DMS153 (cell line): ENCODE measurements around the gene CPLX3.

ENCODE experiments used
- DNase-seq: peaks from one replicate; lab custom pipeline; 2025; lab: John Stamatoyannopoulos, UW

Gene CPLX3

DNA sequence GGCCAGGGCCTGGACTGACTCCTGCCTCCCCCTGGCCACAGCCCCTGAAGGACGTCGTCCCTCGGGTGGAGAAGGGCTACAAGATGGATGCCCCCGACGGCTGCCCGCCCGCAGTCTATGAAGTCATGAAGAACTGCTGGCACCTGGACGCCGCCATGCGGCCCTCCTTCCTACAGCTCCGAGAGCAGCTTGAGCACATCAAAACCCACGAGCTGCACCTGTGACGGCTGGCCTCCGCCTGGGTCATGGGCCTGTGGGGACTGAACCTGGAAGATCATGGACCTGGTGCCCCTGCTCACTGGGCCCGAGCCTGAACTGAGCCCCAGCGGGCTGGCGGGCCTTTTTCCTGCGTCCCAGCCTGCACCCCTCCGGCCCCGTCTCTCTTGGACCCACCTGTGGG lies 24.1 kb upstream of the CPLX3 start:
- DNase-seq, result no peak

DNA sequence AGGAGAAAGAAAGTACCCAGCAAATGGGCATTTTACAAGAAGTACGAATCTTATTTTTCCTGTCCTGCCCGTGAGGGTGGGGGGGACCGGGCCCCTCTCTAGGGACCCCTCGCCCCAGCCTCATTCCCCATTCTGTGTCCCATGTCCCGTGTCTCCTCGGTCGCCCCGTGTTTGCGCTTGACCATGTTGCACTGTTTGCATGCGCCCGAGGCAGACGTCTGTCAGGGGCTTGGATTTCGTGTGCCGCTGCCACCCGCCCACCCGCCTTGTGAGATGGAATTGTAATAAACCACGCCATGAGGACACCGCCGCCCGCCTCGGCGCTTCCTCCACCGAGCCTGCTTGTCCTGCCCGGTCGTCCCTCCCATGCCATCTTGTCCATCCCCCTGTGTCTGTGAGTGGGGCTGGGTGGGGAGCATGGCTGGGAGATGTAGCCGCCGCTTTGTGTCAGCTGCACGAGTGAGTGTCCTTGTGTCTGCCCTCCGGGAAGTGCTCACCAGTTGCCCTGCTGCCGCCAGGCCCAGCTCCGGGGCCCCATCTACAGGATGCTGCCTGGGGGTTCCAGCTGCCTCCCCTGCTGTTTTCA lies 23.5 kb upstream of the CPLX3 start:
- no peak for DNase-seq

DNA sequence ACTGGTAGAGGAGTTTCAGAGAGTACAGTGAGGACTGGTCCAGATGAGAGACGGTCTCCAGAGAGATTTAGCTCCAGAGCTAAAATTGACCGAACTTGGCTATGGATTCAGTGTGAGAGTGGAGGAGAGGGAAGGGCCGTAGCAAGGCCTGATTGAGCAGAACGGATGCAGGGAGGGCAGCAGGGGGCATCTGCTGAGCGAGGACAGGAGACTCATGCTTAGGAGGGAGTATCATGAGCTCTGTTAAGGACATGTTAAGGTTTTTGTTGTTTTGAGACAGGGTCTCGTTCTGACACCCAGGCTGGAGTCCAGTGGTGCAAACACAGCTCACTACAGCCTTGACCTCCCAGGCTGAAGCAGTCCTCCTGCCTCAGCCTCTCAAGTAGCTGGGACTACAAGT lies 21.5 kb upstream of the CPLX3 start:
- no peak for DNase-seq

DNA sequence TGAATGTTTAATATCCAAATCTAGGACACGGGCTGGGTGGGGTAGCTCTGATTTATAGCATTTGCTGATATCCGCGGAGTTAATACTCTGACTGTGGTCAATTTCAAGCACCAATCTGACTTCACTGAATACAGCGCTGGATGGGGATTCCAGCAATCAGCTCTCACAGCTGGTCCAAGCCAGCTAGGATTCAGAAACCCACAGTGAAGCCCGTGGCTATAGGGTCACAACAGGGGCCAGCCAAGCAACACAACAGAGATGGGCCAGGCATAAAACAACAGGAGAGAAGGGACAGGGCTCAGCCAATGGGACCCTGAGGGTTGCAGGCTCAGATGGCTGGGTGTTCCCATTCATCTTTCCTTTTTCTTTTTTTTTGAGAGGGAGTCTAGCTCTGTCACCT lies 19.1 kb upstream of the CPLX3 start:
- DNase-seq, result no peak

DNA sequence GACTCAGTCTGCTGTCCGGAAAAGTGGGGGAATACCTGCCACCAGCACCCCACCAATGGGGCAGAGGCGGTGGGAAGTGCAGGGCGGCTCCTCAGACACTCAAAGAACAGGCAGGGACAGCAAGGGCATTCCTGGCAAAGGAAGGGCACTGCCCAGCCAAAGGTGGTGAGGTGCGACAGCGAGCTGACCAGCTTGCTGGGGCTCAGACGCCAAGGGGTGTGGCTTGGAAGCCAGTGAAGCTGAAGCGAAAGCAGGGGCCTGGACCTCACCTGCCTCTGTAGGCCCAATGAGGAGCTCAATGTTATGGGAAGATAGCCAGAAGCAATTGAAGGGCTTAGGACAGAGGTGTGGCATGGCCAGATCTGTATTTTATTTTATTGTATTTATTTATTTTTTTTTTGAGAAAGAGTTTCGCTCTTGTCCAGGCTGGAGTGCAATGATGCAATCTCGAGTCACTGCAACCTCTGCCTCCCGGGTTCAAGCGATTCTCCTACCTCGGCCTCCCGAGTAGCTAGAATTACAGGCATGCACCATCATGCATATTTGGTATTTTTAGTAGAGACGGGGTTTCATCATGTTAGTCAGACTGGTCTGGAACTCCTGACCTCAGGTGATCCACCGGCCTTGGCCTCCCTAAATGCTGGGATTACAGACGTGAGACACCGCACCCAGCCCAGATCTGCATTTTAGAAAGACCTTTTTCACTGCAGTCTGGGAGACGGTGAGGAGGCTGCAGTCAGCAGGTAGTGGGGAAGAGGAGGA lies 18.2 kb upstream of the CPLX3 start:
- DNase-seq, result no peak

DNA sequence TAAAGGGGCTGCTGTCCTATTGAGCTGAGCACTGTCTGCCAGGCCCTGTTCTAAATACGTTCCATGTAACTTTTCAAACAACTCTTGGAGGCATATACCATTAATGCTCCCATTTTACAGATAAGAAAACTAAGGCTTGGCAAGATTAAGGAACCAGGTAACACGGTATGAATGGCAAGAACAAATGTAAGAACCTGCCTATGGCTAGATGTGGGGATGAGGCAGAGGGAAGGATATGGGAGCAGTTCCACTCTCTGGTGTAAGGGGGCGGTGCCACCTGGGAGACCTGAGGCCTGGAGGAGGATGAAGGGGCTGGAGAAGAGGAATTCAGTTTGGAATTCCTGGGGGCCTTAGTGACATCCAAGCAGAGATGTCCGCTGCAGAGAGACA lies 17.6 kb upstream of the CPLX3 start:
- no peak for DNase-seq

DNA sequence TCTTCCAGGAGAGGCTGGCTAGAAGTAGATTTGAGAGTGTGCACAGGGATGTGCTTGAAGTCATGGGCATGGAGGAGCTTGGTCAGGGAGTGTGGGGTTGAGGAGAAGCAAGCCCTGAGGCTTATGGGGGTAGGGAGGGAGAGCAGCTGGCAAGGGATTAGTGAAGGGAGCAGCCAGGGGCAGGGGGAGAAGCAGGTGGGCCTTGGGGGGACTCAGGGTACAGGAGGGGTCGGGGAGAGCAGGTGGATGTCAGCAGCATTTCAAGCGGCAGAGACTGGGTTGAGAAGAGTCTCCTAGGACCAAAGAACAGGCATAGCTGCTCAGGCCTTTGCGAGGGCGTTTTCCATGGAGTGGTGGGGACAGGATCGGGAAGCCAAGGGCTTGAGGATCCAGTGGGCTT lies 17.2 kb upstream of the CPLX3 start:
- DNase-seq, result no peak

DNA sequence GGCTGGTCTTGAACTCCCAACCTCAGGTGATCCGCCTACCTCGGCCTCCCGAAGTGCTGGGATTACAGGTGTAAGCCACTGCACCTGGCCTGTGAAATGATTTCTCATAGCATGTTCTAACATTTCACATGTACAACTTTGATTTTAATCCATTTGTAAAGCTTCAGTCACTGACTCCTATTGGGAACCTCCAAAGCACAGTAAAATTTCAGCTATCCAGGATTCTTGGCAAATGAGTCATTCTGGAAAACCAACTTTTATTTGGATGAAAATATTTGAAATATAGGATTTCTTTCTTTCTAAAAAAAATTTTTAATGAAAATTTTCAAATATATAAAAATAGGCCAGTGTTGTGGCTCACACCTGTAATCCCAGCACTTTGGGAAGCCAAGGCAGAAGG lies 16.5 kb upstream of the CPLX3 start:
- DNase-seq, result no peak

DNA sequence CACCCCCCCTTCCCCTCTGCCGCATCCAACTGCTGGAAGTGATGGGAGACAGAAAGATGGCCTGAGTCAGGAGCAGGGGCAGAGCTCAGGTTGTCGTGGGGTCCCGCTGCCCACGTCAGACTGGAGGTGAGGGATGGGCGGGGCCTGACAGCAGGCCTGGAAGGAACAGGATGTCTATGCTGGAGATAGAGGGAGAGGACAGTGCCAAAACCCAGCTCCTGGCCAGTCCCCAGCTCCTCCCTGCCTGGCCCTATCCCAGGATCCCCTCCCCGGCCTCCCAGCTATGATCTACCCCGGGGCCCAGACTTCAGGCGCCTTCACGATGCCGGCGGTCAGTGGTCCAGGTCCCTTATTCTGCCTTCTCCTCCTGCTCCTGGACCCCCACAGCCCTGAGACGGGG lies 13.9 kb upstream of the CPLX3 start, which contains the start of gene LMAN1L:
LMAN1L (plus strand) TSS at position 303 of the 400 bp plus-strand sequence; CDS start at position 323, 20 bp downstream.
- no peak for DNase-seq

DNA sequence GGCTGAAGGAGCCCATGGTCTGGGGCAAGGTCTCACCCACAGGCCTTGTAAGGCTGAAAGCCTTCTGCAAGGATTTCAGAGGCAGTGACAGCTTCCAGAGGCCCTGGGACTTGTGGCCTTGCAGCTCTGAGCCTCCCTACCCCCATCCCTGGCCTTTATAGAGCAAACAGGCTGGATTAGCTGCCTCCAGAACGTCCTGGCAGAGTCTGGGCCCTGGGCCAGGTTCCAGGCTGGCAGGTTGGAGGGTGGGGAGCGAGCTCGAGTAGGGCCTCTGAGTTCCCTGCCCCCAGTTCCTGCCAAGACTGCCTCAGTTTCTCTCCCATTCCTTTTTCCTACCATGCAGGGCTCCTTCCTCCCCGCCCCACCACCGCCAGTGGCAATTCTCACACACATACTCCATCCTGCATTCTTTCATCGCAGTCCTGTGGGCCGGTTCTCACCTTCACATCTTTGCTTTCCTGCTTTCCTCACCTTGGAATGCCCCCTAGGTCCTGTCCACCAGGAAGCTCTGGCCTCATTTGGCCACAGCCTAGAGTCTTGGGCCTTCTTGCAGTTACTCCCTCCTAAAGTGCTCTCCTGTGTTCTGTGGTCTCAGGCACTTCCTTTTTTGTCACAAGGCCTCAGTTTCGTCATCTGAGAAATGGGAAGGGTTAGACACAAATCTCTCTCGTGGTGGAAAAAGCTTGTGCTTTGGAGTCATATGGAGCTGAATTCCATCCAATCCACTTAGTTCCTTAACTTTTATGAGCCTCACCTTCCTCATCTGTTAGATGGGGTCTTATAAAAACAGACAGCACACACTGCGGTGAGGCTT lies 11.1 kb upstream of the CPLX3 start:
- no peak for DNase-seq

DNA sequence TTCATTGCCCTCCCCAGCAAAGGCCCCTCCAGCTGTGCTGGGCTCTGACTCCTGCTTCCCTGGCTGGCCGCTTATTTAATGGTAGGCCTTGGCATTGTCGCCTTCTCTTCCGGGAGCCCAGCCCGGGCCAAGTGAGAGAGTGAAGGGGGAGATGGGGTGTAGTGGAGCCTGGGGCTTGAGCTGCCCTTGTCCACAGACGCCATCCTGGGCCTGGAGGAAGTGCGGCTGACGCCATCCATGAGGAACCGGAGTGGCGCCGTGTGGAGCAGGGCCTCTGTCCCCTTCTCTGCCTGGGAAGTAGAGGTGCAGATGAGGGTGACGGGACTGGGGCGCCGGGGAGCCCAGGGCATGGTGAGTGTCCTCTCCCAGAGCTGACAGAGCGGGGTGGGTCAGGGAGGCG lies 10.5 kb upstream of the CPLX3 start:
- DNase-seq, result no peak

DNA sequence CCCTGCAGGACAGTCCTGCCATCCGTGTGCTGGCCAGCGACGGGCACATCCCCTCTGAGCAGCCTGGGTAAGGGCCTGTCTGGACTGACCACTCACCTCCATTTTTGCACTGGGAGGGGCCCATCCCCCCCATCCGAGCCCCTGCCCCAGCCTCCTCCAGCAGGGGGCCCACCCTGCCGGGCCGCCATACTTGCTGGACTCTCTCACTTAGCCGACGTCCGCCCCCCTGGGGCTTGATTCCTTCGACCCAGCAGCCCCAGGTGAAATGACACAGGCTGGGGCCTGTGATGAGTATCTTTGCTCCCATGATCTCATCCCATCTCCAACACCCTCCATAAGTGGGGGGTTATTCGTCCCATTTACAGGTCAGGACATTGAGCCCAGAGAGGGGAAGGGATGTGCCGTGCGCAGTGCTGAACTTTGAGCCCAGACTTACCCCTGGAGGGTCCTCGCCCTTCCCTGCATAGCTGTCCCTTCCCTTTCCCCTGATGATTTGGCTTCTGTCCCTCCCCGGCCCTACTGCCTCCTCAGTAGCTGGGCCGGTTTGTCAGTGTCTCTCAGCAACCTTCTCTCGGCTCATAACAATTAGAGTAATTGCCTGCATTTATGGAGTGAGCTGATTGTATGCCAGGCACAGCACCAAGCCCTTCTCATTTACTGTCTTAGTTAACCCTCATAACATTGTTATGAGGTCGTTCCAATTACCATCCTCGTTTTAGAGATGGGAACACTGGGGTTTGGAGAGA lies 9.6 kb upstream of the CPLX3 start:
- no peak for DNase-seq

DNA sequence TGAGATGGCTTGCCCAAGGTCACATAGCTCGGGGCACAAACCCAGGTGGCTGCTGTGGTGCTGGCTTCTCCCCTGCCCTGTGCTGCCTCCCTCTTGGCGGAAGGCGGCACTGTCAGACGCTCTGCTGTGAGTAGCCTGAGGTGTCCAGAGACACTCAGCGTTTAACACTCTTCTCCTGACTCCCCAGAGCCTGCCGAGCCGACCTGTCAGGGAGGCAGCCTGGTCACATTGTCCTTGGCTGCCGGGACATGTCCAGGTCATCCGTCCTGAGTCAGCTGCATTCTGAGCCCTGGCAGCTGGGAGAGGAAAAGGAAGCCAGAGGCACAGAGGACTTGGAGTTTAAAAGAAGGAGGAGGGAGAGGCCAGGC lies 9.1 kb upstream of the CPLX3 start:
- no peak for DNase-seq

DNA sequence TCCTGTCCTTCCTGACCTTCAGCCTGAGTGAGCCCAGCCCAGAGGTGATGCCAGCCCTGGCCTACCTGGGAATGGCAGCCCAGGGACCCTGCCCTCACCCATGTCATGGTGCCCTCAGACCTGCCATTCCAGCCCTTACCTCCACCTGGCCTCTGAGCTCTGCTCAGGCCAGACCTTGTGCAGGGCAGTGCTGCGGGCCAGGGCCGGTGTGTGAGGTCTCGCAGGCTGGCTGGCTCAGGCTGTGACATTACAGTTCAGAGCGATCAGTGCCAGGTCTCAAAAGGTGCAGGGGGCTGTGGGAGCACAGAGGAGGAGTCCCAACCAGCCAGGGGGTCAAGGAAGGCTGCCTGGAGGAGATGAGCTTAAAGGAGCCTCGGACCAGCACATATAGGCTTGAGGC lies 6.4 kb upstream of the CPLX3 start:
- DNase-seq, result no peak

DNA sequence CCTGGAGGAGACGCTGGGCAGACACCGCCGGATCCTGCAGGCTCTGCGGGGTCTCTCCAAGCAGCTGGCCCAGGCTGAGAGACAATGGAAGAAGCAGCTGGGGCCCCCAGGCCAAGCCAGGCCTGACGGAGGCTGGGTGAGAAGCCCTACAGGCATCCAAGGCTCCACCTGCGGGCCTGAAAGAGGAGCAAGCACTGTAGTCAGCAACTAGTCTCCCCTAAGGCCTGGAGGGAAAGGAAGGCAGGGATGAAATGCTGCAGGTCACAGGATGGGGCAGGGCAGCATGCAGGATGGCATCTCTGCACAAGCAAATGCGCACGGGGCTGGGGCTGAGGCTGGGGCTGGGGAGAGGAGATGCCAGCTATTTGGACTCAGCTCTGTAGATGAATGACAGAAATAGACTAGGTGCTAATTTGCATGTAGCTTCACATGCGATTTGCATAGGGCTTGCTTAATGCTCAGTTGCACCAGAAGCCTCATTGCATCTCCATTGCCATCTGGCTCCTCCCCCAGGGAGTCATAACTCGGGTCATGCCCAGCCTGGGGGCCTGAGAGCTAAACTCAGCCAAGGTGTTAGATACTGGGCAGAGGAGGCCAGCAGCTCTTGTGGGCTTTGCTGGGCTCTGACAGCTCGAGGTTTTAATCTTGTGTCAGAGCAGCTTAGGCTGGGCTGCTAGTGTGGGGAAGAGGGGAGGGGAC lies 5.2 kb upstream of the CPLX3 start:
- no peak for DNase-seq

DNA sequence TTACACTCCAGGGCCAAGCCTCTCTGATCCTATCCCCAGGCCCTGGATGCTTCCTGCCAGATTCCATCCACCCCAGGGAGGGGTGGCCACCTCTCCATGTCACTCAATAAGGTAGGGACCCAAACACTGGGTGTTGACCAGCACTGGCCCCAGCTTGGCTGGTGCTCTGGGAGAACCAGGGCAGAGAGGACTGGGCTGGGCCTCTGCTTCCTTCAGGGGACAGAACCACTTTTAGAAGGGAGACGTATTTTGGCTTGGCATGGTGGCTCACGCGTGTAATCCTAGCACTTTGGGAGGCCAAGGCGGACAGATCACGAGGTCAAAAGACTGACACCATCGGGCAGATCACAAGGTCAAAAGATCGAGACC lies 4.7 kb upstream of the CPLX3 start:
- no peak for DNase-seq

DNA sequence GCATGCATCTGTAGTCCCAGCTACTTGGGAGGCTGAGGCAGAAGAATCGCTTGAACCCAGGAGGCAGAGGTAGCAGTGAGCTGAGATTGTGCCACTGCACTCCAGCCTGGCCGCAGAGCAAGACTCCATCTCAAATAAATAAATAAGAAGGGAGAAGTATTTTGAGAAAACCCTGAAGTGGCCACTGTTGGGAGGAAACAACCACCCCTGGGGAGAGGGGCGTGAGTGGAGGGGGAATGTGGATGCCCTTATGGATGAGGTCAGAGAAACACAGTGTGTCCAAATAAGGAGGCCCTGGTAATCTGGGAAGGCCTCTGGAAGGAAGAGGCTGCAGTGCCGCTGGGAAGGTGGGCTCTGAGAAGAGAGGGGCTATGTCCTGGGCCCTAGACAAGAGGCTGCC lies 4.2 kb upstream of the CPLX3 start:
- no peak for DNase-seq

DNA sequence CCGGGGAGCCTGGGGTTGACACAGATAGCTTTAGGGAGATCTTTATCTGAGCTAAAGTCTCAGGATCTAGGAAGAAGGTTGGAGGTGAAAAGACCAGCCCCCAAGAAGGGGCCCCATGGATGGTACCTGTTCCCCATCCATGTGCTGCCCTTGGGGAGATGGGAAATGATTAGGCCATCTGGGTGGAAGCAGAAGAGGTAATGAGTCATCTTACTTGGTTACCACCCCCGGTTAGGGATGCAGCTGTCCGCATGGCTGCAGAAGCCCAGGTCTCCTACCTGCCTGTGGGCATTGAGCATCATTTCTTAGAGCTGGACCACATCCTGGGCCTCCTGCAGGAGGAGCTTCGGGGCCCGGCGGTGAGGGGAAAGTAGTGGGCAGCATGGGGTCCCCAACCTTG lies 3.1 kb upstream of the CPLX3 start:
- DNase-seq, result no peak

DNA sequence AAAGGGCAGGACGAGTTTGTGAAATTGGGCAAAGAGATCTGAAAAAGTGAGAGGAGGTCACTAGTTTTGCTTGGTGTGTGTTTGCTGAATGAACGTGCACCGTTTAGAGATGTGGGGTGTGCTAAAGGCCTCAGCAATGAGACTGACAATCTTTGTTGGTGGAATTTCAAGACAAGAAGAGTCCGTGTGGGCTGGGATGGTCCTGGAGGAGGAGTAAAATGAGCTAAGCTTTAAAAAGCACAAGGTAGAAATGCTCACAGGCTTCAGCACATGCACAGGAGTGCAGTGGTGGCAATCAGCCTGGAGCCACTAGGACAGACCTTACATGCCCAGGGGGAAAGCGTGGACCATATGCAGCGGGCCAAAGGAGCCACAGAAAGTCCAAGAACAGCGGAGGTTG lies 1.5 kb upstream of the CPLX3 start:
- no peak for DNase-seq

DNA sequence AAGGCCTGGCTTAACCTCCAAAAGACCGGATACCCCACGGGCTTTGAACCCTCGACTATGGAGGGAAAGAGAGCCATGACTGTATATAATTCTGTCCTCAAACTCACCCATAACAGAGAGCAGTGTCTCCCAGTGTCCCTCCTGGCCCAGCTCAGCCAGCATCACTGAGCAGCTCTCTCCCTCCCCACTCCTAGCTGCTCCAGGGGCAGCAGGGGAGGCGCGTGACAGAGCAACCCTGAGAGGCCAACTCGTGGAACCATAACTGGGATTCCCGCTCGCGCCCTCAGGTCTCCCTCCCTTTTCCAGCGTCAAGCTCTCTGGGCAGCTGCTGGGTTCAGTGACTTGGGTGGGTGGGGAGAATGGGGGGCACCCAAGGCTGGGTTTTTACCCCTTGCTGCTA lies 561 bp upstream of the CPLX3 start:
- DNase-seq, result no peak

DNA sequence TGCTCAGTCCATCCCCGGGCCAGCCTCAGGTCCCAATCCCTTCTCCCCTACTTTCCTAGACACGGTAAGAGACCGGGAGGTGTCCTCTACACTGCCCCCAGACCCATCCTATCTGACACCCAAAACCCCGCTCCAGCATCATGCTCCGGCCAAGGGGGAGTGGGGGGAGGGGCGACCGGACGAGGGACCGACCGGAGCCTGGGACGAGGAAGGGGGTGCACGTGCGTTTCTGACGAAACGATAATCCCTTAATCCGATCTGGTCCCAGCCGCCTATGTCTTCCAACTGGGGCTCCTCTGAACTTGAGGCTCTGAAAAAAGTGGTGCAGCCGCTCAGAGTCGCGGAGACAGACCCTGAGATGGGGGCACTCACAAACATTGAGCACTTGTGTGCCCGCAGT lies 494 bp downstream of the CPLX3 start:
- DNase-seq, result no peak

DNA sequence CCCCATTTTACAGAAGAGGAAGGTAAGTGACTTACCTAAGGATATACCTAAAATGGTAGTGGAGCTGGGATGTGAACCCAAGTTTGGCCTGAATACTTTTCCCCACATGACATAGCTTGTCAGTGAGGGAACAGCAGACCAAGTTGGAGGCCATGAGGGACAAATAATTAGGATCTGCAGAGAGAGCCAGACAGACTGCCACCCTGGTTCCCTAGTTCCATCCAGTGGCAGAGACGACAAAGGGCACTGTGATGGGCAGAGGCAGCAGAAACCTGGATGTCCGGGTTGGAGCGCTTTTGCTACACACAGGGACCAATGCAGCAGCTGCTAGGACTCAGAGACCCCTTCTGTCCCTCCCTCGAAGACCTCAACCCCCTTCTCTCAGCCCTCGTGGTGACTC lies 1.2 kb downstream of the CPLX3 start:
- DNase-seq, result no peak
